ENCODE measurements around the gene RAPSN.
A peak's percentile ranks its signal among the peaks of the same experiment; 100 is the strongest.

RAPSN gene

GRCh38 chr11:47403571-47403970 is 45.4 kb downstream of the RAPSN start:
- Histone ChIP-seq H3K27me3 (ENCODE audit: insufficient read depth, low read length) (no peaks in the 10 kb centered on the region), H2AFZ (ENCODE audit: low read depth, low read length) (no peak overlapping the region), H3K4me1 (ENCODE audit: insufficient read depth, low read length) (peaks cover 15% of the 10 kb centered on the region), H3K9me3 (ENCODE audit: low read length) (no peaks in the 10 kb centered on the region), H3K36me3 (ENCODE audit: insufficient read depth, low read length) (no peaks in the 10 kb centered on the region), H3K4me3 (ENCODE audit: low read length) (no peak overlapping the region)

- Histone ChIP-seq H3K4me1 (ENCODE audit: insufficient read depth, low read length) (peaks cover 15% of the 10 kb centered on the region), H3K36me3 (ENCODE audit: insufficient read depth, low read length) (no peaks in the 10 kb centered on the region), H3K27me3 (ENCODE audit: insufficient read depth, low read length) (no peaks in the 10 kb centered on the region), H3K9me3 (ENCODE audit: low read length) (no peaks in the 10 kb centered on the region), H3K4me3 (ENCODE audit: low read length) (no peak overlapping the region), H2AFZ (ENCODE audit: low read depth, low read length) (no peak overlapping the region)
These were observed 45.8 kb downstream of the RAPSN start for GRCh38 chr11:47403135-47403534.

- Histone ChIP-seq H3K9me3 (ENCODE audit: low read length) (no peaks in the 10 kb centered on the region), H3K27me3 (ENCODE audit: insufficient read depth, low read length) (no peaks in the 10 kb centered on the region), H3K36me3 (ENCODE audit: insufficient read depth, low read length) (no peaks in the 10 kb centered on the region), H3K4me1 (ENCODE audit: insufficient read depth, low read length) (peaks cover 11% of the 10 kb centered on the region), H3K4me3 (ENCODE audit: low read length) (peak overlapping the region; percentile 40), H2AFZ (ENCODE audit: low read depth, low read length) (peak overlapping the region; percentile 73)
These were observed 48.1 kb downstream of the RAPSN start for GRCh38 chr11:47400768-47401279.

- Histone ChIP-seq H3K9me3 (ENCODE audit: low read length) (no peaks in the 10 kb centered on the region), H3K4me3 (ENCODE audit: low read length) (peak overlapping the region; percentile 40), H3K36me3 (ENCODE audit: insufficient read depth, low read length) (no peaks in the 10 kb centered on the region), H3K27me3 (ENCODE audit: insufficient read depth, low read length) (no peaks in the 10 kb centered on the region), H2AFZ (ENCODE audit: low read depth, low read length) (peak overlapping the region; percentile 73), H3K4me1 (ENCODE audit: insufficient read depth, low read length) (peaks cover 11% of the 10 kb centered on the region)
These were observed 48.8 kb downstream of the RAPSN start for GRCh38 chr11:47399860-47400767.

GRCh38 chr11:47398551-47398950 is 50.4 kb downstream of the RAPSN start:
- H3K9me3 ChIP-seq (ENCODE audit: low read length): no peaks in the 10 kb centered on the region
- H3K36me3 ChIP-seq (ENCODE audit: insufficient read depth, low read length): no peaks in the 10 kb centered on the region
- no peaks in the 10 kb centered on the region for H3K27me3 ChIP-seq (ENCODE audit: insufficient read depth, low read length)
- no peak overlapping the region for H3K4me3 ChIP-seq (ENCODE audit: low read length)
- no peak overlapping the region for H2AFZ ChIP-seq (ENCODE audit: low read depth, low read length)
- peaks cover 11% of the 10 kb centered on the region for H3K4me1 ChIP-seq (ENCODE audit: insufficient read depth, low read length)

GRCh38 chr11:47398011-47398410 is 50.9 kb downstream of the RAPSN start:
- no peaks in the 10 kb centered on the region for H3K27me3 ChIP-seq (ENCODE audit: insufficient read depth, low read length)
- H3K4me3 ChIP-seq (ENCODE audit: low read length): no peak overlapping the region
- H3K36me3 ChIP-seq (ENCODE audit: insufficient read depth, low read length): no peaks in the 10 kb centered on the region
- no peaks in the 10 kb centered on the region for H3K9me3 ChIP-seq (ENCODE audit: low read length)
- H2AFZ ChIP-seq (ENCODE audit: low read depth, low read length): no peak overlapping the region
- H3K4me1 ChIP-seq (ENCODE audit: insufficient read depth, low read length): peaks cover 11% of the 10 kb centered on the region

GRCh38 chr11:47396049-47396320 is 53.0 kb downstream of the RAPSN start:
- Histone ChIP-seq H3K4me3 (ENCODE audit: low read length) (no peak overlapping the region), H3K4me1 (ENCODE audit: insufficient read depth, low read length) (peaks cover 11% of the 10 kb centered on the region), H3K27me3 (ENCODE audit: insufficient read depth, low read length) (no peaks in the 10 kb centered on the region), H2AFZ (ENCODE audit: low read depth, low read length) (no peak overlapping the region), H3K36me3 (ENCODE audit: insufficient read depth, low read length) (no peaks in the 10 kb centered on the region), H3K9me3 (ENCODE audit: low read length) (no peaks in the 10 kb centered on the region)

GRCh38 chr11:47395223-47396048 is 53.5 kb downstream of the RAPSN start:
- no peak overlapping the region for H3K4me3 ChIP-seq (ENCODE audit: low read length)
- no peak overlapping the region for H2AFZ ChIP-seq (ENCODE audit: low read depth, low read length)
- no peaks in the 10 kb centered on the region for H3K36me3 ChIP-seq (ENCODE audit: insufficient read depth, low read length)
- H3K27me3 ChIP-seq (ENCODE audit: insufficient read depth, low read length): no peaks in the 10 kb centered on the region
- no peaks in the 10 kb centered on the region for H3K9me3 ChIP-seq (ENCODE audit: low read length)
- H3K4me1 ChIP-seq (ENCODE audit: insufficient read depth, low read length): peaks cover 7% of the 10 kb centered on the region

GRCh38 chr11:47394322-47395222 is 54.4 kb downstream of the RAPSN start:
- Histone ChIP-seq H3K27me3 (ENCODE audit: insufficient read depth, low read length) (no peaks in the 10 kb centered on the region), H3K9me3 (ENCODE audit: low read length) (no peaks in the 10 kb centered on the region), H3K4me3 (ENCODE audit: low read length) (no peak overlapping the region), H3K4me1 (ENCODE audit: insufficient read depth, low read length) (peaks cover under 1% of the 10 kb centered on the region), H2AFZ (ENCODE audit: low read depth, low read length) (no peak overlapping the region), H3K36me3 (ENCODE audit: insufficient read depth, low read length) (no peaks in the 10 kb centered on the region)

- H3K4me1 ChIP-seq (ENCODE audit: insufficient read depth, low read length): no peaks in the 10 kb centered on the region
- no peaks in the 10 kb centered on the region for H3K9me3 ChIP-seq (ENCODE audit: low read length)
These were observed 55.0 kb downstream of the RAPSN start for GRCh38 chr11:47394050-47394321.

GRCh38 chr11:47393163-47394049 is 55.5 kb downstream of the RAPSN start:
- no peak overlapping the region for H2AFZ ChIP-seq (ENCODE audit: low read depth, low read length)
- H3K36me3 ChIP-seq (ENCODE audit: insufficient read depth, low read length): no peaks in the 10 kb centered on the region
- H3K9me3 ChIP-seq (ENCODE audit: low read length): no peaks in the 10 kb centered on the region
- H3K27me3 ChIP-seq (ENCODE audit: insufficient read depth, low read length): no peaks in the 10 kb centered on the region
- H3K4me3 ChIP-seq (ENCODE audit: low read length): no peak overlapping the region
- H3K4me1 ChIP-seq (ENCODE audit: insufficient read depth, low read length): no peaks in the 10 kb centered on the region

More at GRCh38 chr11:47394050-47394321, 55.0 kb downstream of the RAPSN start:
- H3K36me3 ChIP-seq (ENCODE audit: insufficient read depth, low read length): no peaks in the 10 kb centered on the region
- no peaks in the 10 kb centered on the region for H3K27me3 ChIP-seq (ENCODE audit: insufficient read depth, low read length)
- H3K4me3 ChIP-seq (ENCODE audit: low read length): no peak overlapping the region
- H2AFZ ChIP-seq (ENCODE audit: low read depth, low read length): no peak overlapping the region

GRCh38 chr11:47392546-47393162 is 56.3 kb downstream of the RAPSN start:
- no peaks in the 10 kb centered on the region for H3K4me1 ChIP-seq (ENCODE audit: insufficient read depth, low read length)
- no peak overlapping the region for H2AFZ ChIP-seq (ENCODE audit: low read depth, low read length)
- no peak overlapping the region for H3K4me3 ChIP-seq (ENCODE audit: low read length)
- no peaks in the 10 kb centered on the region for H3K36me3 ChIP-seq (ENCODE audit: insufficient read depth, low read length)
- H3K9me3 ChIP-seq (ENCODE audit: low read length): no peaks in the 10 kb centered on the region
- H3K27me3 ChIP-seq (ENCODE audit: insufficient read depth, low read length): no peaks in the 10 kb centered on the region
